Tibial nerve (tissue), 4 donors: ENCODE data around the gene MTFR1L. TPM values are rescaled to one million over a fixed set of nuclear protein-coding genes. Genes with fewer than 3 reads are reported as not detected.

Experiments used
- DNase-seq, 2 donors: peaks; one replicate each; pipeline ENCODE4 v3.0.0-alpha.2; 2019; ENCODE audit warnings: low spot score in 2 of 2
- H3K27ac ChIP-seq, 4 donors: fragments of 200-600 bp; sonication (generic) in 3 of 4; one replicate each; pipeline ENCODE4 v1.5.1; 2017 to 2019; ENCODE audit warnings: mild to moderate bottlenecking in 1 of 4
- H3K27me3 ChIP-seq, 2 donors: fragments of 200-600 bp; sonication (generic) in 1 of 2; one replicate each; pipeline versions ENCODE4 v1.5.1 to v1.6.0; 2017 to 2019
- H3K36me3 ChIP-seq, 3 donors: fragments of 200-600 bp; sonication (generic); one replicate each; pipeline ENCODE4 v1.5.1; 2018 to 2019
- H3K4me1 ChIP-seq, 4 donors: fragments of 200-600 bp; sonication (generic) in 3 of 4; one replicate each; pipeline ENCODE4 v1.5.1; 2017 to 2019
- H3K4me3 ChIP-seq, 4 donors: fragments of 200-600 bp; sonication (generic) in 3 of 4; one replicate each; pipeline ENCODE4 v1.5.1; 2017 to 2019; ENCODE audit warnings: mild to moderate bottlenecking in 1 of 4, moderate library complexity in 1 of 4
- H3K9me3 ChIP-seq, 4 donors: fragments of 200-600 bp; sonication (generic) in 3 of 4; one replicate each; pipeline ENCODE4 v1.5.1; 2017 to 2019
- CTCF ChIP-seq, 5 experiments: fragments of 200-600 bp in 3 of 5; fragments of 450-650 bp in 2 of 5; sonication (generic) in 3 of 5; IDR thresholded peaks; one replicate each; pipeline ENCODE4 v1.5.1; 2016 to 2019; ENCODE audit warnings: antibody characterized with exemption in 5 of 5, mild to moderate bottlenecking in 3 of 5, moderate library complexity in 2 of 5
- EP300 ChIP-seq, 2 donors: sonication (generic); formaldehyde crosslinking; IDR thresholded peaks; one replicate each; pipeline ENCODE4 v1.6.1; 2017; ENCODE audit warnings: antibody characterized with exemption in 2 of 2, mild to moderate bottlenecking in 1 of 2
- POLR2A ChIP-seq, 2 donors: fragments of 450-650 bp; IDR thresholded peaks; one replicate each; pipeline ENCODE4 v1.6.1; 2017; ENCODE audit warnings: antibody characterized with exemption in 2 of 2, mild to moderate bottlenecking in 2 of 2, moderate library complexity in 2 of 2
- WGBS, 2 donors: methylation state at CpG; one replicate each; pipeline ENCODE4 v1.1.5; 2018; 5-methylcytosine and 5-hydroxymethylcytosine counted together
- total RNA-seq, 4 donors: library from RNA; depleted of rRNA; stranded (reverse); fragments of >200 nt; gene quantifications; one replicate each; pipeline ENCODE4 v1.1.0, GENCODE V29; 2016

MTFR1L gene
- total RNA-seq, 4 donors from 2014 or later: 65.7 to 99.4 (median 77.2) TPM

- 62 to 69% methylated on average over 9 of the region's 9 CpGs for WGBS, 2 donors
- no peaks in the 10 kb centered on the region for H3K9me3 ChIP-seq
- DNase-seq: no peak
- peaks cover 0 to 17% (median 9%) of the 10 kb centered on the region in 4 donors for H3K4me1 ChIP-seq
- TF ChIP-seq POLR2A (IDR thresholded peaks at IDR 0.05): no peak
- TF ChIP-seq EP300 (IDR thresholded peaks at IDR 0.05): no peak
- no peak for TF ChIP-seq CTCF (IDR thresholded peaks at IDR 0.05)
- peak overlapping the region in 1 of 4 donors; percentile 9 for H3K27ac ChIP-seq
- H3K36me3 ChIP-seq: peaks cover 0 to 51% (median 0%) of the 10 kb centered on the region in 3 donors
- H3K27me3 ChIP-seq: no peaks in the 10 kb centered on the region
- H3K4me3 ChIP-seq: no peak overlapping the region
These were observed 47.6 kb downstream of the MTFR1L start for GRCh38 chr1:25867210-25867991.

DNA sequence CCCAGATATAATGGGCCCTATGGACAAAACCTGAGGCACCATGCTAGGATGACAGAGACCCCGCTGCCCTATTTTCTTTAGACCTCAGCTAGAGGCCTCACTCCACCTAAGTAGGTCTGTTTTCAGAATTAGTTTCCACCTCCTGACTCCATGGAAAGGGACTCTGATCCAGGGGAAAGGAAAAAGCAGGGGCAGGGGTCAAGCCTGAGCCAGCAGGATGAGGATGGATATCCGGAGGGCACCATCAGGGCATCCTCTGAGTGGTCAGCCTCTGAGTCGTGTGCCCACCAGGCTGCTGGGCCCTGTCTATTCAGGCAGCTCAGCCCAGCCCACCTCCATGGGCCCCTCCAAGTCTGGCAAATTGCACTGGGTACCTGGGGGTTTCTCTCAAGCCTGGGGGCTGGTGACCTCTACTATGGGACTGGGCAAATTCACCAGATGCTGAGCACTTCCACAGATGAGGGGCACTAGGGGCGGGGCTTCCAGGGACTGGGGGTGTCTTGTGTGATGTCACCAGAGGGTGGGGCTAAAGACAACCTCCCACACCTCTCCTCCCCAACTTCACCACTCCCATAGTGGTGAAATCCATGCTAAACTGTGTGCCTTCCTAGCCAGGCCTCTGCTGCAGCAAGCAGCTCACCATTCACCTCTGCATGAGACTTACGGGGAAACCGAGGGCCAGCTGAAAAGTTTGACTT is 50.3 kb downstream of the MTFR1L start:
- Histone ChIP-seq H3K36me3 (peaks cover 0 to 30% (median 0%) of the 10 kb centered on the region in 3 donors), H3K27ac (no peak overlapping the region), H3K27me3 (no peaks in the 10 kb centered on the region), H3K4me3 (no peak overlapping the region), H3K9me3 (no peaks in the 10 kb centered on the region), H3K4me1 (peaks cover 0 to 42% (median 26%) of the 10 kb centered on the region in 4 donors)
- TF ChIP-seq POLR2A (IDR thresholded peaks at IDR 0.05): no peak
- no peak for TF ChIP-seq CTCF (IDR thresholded peaks at IDR 0.05)
- no peak for TF ChIP-seq EP300 (IDR thresholded peaks at IDR 0.05)
- DNase-seq: no peak
- 65 to 78% methylated on average over 6 of the region's 6 CpGs for WGBS, 2 donors

- TF ChIP-seq POLR2A (IDR thresholded peaks at IDR 0.05): no peak
- TF ChIP-seq EP300 (IDR thresholded peaks at IDR 0.05): no peak
- H3K27me3 ChIP-seq: no peaks in the 10 kb centered on the region
- H3K27ac ChIP-seq: no peak overlapping the region
- H3K4me3 ChIP-seq: no peak overlapping the region
- DNase-seq: no peak
- H3K9me3 ChIP-seq: no peaks in the 10 kb centered on the region
- WGBS, 2 donors: 82 to 89% methylated on average over 1 of the region's 1 CpG
- peaks cover 0 to 44% (median 26%) of the 10 kb centered on the region in 4 donors for H3K4me1 ChIP-seq
- H3K36me3 ChIP-seq: peaks cover 0 to 30% (median 0%) of the 10 kb centered on the region in 3 donors
These were observed 50.9 kb downstream of the MTFR1L start for GRCh38 chr1:25870614-25871013.

GRCh38 chr1:25871086-25871703 is 51.4 kb downstream of the MTFR1L start:
- no peak overlapping the region for H3K4me3 ChIP-seq
- 19 to 28% methylated on average over 5 of the region's 5 CpGs for WGBS, 2 donors
- peaks cover 0 to 30% (median 0%) of the 10 kb centered on the region in 3 donors for H3K36me3 ChIP-seq
- peak overlapping the region in 2 of 4 donors; percentile 20 to 25 for H3K27ac ChIP-seq
- TF ChIP-seq CTCF (IDR thresholded peaks at IDR 0.05) (no peak), POLR2A (IDR thresholded peaks at IDR 0.05) (no peak), EP300 (IDR thresholded peaks at IDR 0.05) (no peak)
- DNase-seq: no peak
- H3K4me1 ChIP-seq: peaks cover 0 to 49% (median 26%) of the 10 kb centered on the region in 4 donors
- no peaks in the 10 kb centered on the region for H3K9me3 ChIP-seq
- H3K27me3 ChIP-seq: no peaks in the 10 kb centered on the region

- Histone ChIP-seq H3K27me3 (no peaks in the 10 kb centered on the region), H3K4me1 (peaks cover 0 to 53% (median 26%) of the 10 kb centered on the region in 4 donors), H3K9me3 (no peaks in the 10 kb centered on the region), H3K36me3 (peaks cover 0 to 30% (median 0%) of the 10 kb centered on the region in 3 donors), H3K4me3 (no peak overlapping the region), H3K27ac (peak overlapping the region in 2 of 4 donors; percentile 20 to 25)
- no peak for DNase-seq
- 72 to 76% methylated on average over 6 to 9 of the region's 9 CpGs for WGBS, 2 donors
- no peak for TF ChIP-seq CTCF (IDR thresholded peaks at IDR 0.05)
- TF ChIP-seq POLR2A (IDR thresholded peaks at IDR 0.05): no peak
- TF ChIP-seq EP300 (IDR thresholded peaks at IDR 0.05): no peak
These were observed 52.1 kb downstream of the MTFR1L start for GRCh38 chr1:25871704-25872494.
